HG03095 (cell line): Measurements from ENCODE around the gene GABPB2.

Experiments
- ATAC-seq: cut with Tn5 transposase; IDR thresholded peaks from one replicate; pipeline ENCODE4 v1.9.1; 2021; ENCODE audit warnings: moderate library complexity; ENCODE audit not compliant: unreplicated experiment

Gene GABPB2

DNA sequence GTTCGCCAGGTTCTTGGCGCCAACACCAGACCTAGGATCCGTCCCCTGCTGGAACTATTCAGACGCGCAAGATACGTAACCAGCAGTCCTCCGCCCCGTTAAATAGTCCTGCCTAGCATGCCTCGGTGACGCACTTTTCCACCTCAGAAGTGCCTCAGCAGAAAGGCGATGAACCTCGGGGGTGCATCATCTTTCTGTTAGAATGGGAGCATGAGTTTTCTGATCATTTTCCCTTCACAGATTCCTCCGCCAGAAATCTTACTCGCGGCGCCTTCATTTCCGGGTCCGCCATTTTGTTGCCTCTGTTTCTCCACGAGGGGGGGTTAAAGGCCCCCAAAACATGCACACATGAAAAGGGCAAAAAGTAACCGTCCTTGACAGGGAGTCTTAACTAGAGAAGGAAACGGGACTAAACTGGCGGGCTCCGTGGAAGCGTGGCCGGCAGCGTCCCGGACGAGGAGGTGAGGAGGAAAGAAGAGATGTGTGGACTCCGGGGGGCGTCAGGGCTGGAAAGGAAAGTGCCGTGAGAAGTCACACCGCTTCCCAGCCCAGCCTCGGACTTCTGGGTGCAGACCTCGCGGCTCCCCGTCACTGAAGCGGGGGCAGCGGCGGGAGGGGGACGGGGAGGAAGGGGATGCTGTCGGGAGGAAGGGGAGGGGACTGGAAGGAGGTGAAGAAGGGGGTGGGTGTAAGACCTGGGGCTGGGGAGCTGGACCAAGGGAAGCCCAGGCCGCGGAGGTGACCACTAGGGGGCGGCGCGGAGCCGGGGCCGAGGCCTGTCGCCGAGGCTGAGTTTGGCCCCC lies at the start of gene GABPB2:
Gene GABPB2 (plus strand): TSS at position 288 of the 803 bp plus-strand sequence. CDS start 17,429 bp downstream, outside the sequence.
- peak; percentile 77 for ATAC-seq

DNA sequence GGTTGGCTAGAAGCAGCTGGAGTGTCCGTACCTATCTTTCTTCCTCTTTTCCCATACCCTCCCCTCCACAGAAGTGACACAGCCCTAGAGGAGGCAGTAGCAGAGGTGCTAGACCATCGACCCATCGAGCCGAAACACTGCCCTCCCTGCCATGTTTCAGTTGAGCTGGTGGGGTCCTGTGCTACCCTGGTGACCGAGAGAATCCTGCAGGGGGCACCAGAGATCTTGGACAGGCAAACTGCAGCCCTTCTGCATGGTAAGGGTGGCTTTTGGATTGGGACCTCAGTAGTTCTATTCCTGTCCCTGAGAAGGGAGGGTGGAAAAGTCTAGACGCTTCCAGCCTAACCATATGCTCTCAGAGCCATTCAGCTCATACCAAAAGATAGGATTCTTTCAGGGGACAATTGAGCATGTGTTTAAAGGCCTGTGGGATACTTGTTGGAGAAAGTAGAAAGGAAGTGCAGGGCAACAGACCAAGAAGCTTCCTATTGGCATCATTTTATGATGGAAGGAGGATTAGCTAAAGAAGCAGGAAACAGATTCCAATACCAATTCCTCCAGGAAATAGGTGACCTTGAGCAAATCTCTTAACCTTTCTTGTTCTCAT lies 45.9 kb upstream of the GABPB2 start:
- ATAC-seq = no peak

DNA sequence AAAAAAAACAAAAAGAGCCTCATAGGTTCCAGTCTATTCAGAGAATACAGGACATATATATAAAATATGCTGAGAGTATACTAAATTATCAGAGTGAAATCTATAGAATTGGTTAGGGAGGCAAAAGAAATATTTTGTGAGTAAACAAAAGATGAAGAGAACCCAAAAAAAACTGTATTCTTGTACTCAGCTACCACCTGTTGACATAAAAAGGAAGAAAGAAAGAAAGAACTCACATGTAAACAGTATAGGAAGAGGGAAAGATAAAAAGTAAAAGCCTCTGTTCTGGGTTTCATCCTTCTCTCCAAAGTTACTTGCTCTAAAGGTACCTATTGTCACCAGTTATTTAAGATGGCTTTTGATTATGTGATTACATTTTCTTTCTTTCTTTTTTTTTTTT lies 44.1 kb upstream of the GABPB2 start:
- ATAC-seq = no peak

DNA sequence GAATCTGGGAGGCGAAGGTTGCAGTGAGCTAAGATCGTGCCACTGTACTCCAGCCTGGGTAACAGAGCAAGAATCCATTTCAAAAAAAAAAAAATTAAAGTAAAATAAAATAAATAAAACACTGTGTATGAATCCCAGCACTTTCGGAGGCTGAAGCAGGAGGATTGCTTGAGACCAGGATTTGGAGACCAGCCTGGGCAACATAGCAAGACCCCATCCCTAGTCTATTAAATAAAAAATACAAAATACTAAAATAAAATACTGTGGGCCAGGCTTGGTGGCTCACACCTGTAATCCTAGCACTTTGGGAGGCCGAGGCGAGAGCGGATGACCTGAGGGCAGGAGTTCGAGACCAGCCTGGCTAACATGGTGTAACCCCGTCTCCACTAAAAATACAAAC lies 38.4 kb upstream of the GABPB2 start:
- ATAC-seq = no peak

DNA sequence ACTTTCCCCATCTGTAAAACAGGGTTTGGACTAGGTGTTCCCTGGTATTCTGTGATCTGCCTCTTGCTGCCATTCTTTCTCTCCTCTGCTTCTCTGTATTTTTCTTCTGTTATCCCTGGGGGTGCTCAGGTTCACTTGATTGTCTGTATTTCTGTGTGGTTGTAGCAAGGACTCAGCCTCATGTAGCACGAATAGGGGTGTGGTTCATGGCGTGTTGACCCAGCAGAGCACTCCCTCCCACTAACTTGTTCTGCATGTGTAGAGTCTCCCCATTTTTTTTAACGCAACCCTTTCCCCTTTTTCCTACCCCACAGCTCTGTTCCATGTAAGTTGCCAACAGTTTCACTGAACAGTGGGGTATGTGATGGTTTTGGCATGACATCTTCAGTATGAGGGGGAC lies 35.4 kb upstream of the GABPB2 start:
- no peak for ATAC-seq

DNA sequence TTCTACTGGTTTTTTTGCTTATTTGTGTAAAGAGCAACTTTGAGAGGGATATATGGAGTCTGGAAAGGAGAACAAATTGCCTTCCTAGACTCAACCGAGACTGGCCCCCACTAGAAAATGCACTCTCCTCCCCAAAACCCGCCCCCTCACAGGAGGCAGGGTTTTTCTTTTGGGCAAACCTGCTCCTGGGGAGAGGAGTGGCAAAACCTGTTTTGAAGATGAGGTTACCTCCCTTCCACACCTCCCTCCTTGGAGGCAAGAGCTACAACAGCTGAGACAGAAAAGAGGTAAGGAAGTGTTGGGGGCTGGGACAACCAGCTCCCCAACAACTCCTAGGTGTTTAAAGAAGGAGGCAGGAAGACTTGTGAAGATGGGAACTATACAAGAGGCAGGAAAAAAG lies 34.2 kb upstream of the GABPB2 start, which contains the start of gene BNIPL:
Gene BNIPL (plus strand): TSS at position 231 of the 400 bp plus-strand sequence. CDS start 140 bp downstream, at position 371.
- ATAC-seq = no peak

DNA sequence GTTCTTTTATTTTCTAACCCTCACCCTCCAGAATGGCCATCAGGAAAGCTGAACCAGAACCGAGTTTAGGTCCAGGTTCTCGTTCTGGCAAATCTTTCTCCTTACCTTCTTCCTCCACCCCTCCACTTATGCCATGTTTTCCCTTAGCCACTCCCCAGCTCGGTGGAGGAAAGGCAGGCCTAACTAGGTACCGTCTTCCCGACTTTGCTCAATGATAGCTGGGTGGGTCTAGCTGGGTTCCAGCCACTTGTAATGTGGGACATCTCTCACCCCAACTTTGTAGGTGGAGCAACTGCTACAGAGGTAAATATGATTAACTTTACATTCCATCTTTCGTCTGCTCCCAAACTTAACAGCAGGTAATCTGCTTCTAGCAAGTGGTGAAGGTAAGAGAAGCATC lies 33.5 kb upstream of the GABPB2 start:
- ATAC-seq = no peak

DNA sequence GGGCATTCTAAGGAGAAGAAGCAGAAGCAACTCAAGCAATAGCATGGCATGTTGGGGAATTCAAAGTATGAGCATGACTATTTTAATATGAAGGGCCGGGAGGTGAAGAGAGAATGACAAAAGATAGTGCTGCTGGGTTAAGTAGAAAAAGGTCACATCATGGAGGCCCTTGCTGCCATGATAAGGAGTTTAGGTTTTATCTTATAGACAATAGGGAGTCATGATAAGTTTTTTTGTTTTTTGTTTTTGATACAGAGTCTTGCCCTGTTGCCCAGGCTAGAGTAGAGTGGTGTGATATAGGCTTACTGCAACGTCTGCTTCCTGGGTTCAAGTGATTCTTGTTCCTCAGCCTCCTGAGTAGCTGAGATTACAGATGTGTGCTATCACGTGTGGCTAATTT lies 31.0 kb upstream of the GABPB2 start:
- ATAC-seq = no peak

DNA sequence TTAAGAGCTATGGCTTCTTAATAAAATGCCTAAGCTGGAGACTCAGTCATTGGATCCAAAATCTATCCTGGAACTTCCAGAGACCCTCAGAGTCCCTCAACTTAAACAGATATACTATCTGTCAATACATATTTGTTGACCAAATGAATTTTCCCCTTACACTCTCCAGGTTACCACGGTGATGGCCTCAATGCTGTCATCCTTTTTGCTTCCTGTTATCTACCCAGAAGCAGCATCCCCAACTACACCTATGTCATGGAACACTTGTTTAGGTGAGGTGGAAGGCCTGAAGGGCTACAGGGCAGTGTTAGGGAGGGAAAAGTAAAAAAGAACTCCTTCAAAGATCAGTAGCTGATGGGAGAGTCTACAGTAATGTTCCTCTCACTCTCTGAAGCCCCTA lies 27.4 kb upstream of the GABPB2 start:
- ATAC-seq = no peak

DNA sequence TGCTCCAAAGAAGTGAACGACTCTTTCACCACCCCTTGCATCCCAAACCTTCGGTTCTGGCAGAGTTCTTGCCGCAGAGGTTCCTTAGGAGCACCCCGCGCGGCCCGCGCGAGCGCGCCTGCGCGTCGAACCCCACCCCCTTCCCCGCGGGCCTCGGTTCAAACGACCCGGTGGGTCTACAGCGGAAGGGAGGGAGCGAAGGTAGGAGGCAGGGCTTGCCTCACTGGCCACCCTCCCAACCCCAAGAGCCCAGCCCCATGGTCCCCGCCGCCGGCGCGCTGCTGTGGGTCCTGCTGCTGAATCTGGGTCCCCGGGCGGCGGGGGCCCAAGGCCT lies 23.0 kb upstream of the GABPB2 start, which contains the start of gene C1orf56:
Gene C1orf56 (plus strand): TSS at position 161 of the 334 bp plus-strand sequence. CDS start 97 bp downstream, at position 258.
- peak; percentile 54 for ATAC-seq

DNA sequence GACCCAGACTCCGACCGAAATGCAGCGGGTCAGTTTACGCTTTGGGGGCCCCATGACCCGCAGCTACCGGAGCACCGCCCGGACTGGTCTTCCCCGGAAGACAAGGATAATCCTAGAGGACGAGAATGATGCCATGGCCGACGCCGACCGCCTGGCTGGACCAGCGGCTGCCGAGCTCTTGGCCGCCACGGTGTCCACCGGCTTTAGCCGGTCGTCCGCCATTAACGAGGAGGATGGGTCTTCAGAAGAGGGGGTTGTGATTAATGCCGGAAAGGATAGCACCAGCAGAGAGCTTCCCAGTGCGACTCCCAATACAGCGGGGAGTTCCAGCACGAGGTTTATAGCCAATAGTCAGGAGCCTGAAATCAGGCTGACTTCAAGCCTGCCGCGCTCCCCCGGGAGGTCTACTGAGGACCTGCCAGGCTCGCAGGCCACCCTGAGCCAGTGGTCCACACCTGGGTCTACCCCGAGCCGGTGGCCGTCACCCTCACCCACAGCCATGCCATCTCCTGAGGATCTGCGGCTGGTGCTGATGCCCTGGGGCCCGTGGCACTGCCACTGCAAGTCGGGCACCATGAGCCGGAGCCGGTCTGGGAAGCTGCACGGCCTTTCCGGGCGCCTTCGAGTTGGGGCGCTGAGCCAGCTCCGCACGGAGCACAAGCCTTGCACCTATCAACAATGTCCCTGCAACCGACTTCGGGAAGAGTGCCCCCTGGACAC lies 22.5 kb upstream of the GABPB2 start:
- ATAC-seq = peak; percentile 59

DNA sequence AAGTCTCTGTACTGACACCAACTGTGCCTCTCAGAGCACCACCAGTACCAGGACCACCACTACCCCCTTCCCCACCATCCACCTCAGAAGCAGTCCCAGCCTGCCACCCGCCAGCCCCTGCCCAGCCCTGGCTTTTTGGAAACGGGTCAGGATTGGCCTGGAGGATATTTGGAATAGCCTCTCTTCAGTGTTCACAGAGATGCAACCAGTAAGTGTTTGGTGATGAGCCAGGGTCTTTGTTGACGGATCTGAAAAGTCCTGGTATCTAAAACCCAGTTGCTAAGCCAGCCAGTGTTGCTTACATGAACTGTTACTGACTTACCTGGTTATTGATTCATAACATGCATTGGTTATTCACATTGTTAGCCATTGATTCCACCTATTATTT lies 21.9 kb upstream of the GABPB2 start:
- ATAC-seq = no peak

DNA sequence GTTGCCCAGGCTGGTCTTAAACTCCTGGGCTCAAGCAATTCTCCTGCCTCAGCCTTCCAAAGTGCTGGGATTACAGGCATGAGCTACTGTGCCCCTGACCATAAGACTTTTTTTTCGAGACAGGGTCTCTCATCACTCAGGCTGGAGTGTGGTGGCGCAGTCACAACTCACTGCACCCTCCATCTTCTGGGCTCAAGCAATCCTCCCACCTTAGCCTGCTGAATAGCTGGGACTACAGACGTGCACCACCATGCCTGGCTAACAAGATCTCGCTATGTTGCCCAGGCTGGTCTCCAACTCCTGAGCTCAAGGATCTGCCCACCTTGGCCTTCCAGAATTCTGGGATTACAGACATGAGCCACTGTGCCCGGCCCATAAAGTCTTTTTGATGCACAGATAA lies 21.1 kb upstream of the GABPB2 start:
- ATAC-seq = no peak

DNA sequence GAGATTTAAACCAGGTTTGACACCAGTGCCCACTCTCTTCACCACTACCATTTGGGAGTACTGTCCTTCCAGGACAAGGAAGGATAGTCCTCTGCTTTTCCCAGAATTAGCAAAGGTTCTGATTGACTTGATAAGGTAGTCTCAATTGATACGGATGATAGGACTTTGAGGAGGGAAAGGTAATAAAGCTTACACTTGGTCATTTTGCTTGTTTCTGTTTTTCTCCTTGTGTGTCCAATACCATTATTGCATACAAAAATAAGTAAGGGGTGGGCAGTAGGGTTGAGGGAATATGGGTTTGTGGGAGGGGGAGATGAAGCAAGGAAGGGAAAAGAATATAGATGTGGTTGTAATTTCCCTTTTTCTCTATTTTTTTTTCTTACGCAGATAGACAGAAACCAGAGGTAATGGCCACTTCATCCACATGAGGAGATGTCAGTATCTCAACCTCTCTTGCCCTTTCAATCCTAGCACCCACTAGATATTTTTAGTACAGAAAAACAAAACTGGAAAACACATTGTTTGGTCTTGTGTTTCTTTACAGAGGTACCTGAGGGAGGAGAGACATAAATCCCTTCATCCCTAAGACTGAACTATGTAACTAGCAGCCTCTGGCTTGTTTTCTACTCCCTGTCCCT lies 20.4 kb upstream of the GABPB2 start:
- ATAC-seq = no peak

DNA sequence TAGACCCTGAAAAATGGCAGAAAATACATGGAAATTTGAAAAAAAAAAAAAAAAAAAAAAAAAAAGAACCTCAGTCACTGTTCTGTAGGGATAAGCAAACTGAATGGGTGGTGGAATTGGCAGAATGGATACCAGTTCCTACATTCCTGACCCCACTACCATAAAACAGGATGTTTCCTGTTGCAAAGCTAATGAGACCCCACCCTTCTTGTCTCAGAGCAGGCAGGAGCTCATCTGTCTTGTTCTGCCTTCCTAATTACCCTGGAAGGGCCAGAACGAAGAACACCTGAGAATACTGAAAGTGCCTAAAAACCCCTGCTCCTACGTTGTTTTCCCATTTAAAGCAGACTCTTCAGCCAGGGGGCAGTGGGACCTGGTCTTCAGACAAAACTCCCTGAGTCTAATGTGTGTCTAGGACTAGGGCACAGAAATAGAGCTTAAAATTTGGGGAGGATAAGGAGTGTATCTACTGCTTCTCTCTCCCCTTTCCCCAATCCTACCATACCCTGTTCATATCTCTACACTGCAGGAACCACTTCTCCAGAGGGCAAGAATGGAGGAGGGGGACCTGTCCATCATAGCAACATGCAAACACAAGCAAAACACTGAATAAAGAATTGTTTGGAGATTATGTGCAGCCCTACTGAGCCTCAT lies 19.1 kb upstream of the GABPB2 start:
- ATAC-seq = no peak

DNA sequence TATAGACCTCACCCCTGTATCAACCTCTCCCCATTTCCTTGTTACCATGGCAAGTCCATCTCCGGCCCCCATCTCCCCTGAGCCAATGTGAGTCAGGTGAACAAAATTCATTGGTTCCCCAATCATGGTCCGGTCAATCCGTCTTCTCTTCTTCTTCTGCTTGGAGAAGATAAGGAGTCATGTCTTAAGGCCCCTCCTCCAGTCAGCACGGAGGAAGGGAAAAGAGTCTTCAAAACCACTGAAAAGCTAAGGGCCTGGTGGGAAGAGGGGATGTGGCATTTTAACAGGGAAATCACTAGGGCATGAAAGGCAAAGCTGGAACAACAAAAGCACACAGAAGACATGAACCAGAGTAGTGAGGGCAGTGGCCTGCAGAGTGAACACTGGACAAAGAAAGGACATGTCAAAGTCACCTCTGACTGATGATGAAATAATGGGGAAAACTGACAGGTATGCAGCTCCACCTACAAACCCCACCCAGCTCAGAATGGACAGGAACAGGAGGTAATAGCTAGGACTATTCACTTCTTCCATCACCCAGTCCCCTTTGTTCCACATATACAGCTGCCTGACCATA lies 15.5 kb upstream of the GABPB2 start:
- no peak for ATAC-seq

DNA sequence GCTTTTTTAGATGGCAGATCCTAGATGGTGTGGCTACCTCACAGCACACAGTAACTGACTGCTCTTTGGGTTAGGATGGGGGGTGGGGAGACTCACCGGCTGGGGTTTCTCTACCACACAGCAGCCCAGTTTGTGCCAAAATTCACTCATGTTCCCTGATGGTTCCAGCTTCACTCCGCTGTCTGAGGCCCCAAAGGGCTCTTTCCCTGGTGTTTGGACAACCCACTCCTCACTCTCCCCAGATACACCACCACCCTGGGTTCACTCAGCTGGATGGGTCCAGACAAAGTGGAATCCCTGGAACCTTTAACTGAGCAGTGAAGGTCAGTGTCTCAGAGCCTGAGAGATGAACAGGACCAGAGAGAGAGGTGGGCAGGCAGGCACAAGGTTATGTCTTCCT lies 15.0 kb upstream of the GABPB2 start:
- no peak for ATAC-seq

DNA sequence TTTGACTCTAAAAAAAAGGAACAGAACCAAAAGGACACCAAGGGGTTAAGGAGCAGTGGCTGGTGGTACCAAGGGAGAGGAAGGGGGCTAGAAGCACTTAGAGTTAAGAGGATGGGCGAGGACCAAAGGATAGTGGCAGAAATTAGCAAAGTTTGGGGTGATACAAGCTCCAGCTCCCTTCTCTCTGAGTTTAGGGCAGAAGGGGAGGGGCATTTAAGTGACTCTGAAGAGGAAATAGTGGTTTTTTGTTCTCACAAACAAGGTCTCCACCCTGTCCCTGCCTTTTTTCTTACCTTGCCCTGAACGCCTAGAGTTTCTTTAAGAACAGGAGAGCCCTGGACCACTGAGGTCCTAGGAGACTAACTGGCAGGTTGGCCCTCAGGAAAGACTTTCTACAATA lies 14.4 kb upstream of the GABPB2 start:
- no peak for ATAC-seq

DNA sequence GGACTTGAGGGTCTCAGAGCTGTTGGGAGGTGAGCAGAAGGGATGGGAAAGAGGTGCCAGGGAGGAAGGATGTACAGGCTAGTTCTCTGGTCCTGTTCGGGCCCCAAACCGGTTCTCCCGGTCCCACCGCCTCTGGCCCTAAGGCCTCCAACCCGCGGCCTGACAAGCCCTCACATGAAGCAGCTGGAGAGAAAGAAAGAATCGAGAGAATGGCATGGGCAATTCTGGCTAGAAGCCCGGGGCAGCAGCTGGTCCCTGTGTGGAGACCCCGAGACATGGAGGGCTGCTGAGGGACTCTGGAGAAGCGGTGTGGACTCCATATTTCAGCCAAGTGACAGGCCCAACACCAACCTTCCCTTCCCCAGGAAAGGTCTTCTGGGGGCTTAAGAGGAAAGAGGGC lies 11.9 kb upstream of the GABPB2 start:
- no peak for ATAC-seq
